HG02642 (cell line): ENCODE measurements around the gene EPHB1.
"Not testable (repeated sequence)": the region's sequence is repeated elsewhere in the genome, so short reads cannot be mapped to it uniquely, and the experiment has no call there.

Experiments used
- ATAC-seq: cut with Tn5 transposase; IDR thresholded peaks from one replicate; pipeline ENCODE4 v1.9.1; 2021; ENCODE audit warnings: mild to moderate bottlenecking; ENCODE audit not compliant: unreplicated experiment, poor library complexity

EPHB1 gene

GRCh38 chr3:135224815-135225362 lies 429.8 kb downstream of the EPHB1 start:
- ATAC-seq = no peak

GRCh38 chr3:135226057-135226456 lies 431.0 kb downstream of the EPHB1 start:
- peak; percentile 60 for ATAC-seq

GRCh38 chr3:135228201-135228600 lies 433.1 kb downstream of the EPHB1 start:
- ATAC-seq = no peak

- ATAC-seq = no peak
Observed at GRCh38 chr3:135229018-135229495, 434.0 kb downstream of the EPHB1 start.

GRCh38 chr3:135231737-135232136 lies 436.7 kb downstream of the EPHB1 start:
- ATAC-seq = no peak

GRCh38 chr3:135232226-135232625 lies 437.2 kb downstream of the EPHB1 start:
- no peak for ATAC-seq

- ATAC-seq = not testable (repeated sequence)
Observed at GRCh38 chr3:135233476-135233875, 438.4 kb downstream of the EPHB1 start.

- ATAC-seq = no peak
Observed at GRCh38 chr3:135235541-135235940, 440.5 kb downstream of the EPHB1 start.

GRCh38 chr3:135237371-135238143 lies 442.5 kb downstream of the EPHB1 start:
- no peak for ATAC-seq

- ATAC-seq = no peak
Observed at GRCh38 chr3:135238236-135238830, 443.3 kb downstream of the EPHB1 start.

GRCh38 chr3:135238871-135239614 lies 444.0 kb downstream of the EPHB1 start:
- no peak for ATAC-seq

GRCh38 chr3:135239615-135239884 lies 444.5 kb downstream of the EPHB1 start:
- no peak for ATAC-seq

- ATAC-seq = peak; percentile 52
Observed at GRCh38 chr3:135240426-135240825, 445.4 kb downstream of the EPHB1 start.

- no peak for ATAC-seq
Observed at GRCh38 chr3:135242285-135242684, 447.2 kb downstream of the EPHB1 start.

GRCh38 chr3:135243616-135244015 lies 448.6 kb downstream of the EPHB1 start:
- ATAC-seq = no peak

GRCh38 chr3:135246027-135246426 lies 451.0 kb downstream of the EPHB1 start:
- ATAC-seq = no peak

- ATAC-seq = no peak
Observed at GRCh38 chr3:135248213-135248612, 453.2 kb downstream of the EPHB1 start.

- ATAC-seq = no peak
Observed at GRCh38 chr3:135249186-135249585, 454.1 kb downstream of the EPHB1 start.

- ATAC-seq = no peak
Observed at GRCh38 chr3:135258916-135259315, 463.9 kb downstream of the EPHB1 start.

GRCh38 chr3:135260025-135260424 lies 465.0 kb downstream of the EPHB1 start:
- ATAC-seq = no peak

GRCh38 chr3:135261214-135261775 lies 466.2 kb downstream of the EPHB1 start:
- no peak for ATAC-seq
